H9 (cell line): ENCODE results near the gene ATP11B. TPM values are rescaled to one million over a fixed set of nuclear protein-coding genes. Genes with fewer than 3 reads are reported as not detected.

Experiments
- DNase-seq: peaks from one replicate; pipeline ENCODE4 v3.0.0-alpha.2; 2017
- H2AFZ ChIP-seq: one replicate; pipeline ENCODE4 v1.6.1; 2013; ENCODE audit warnings: mild to moderate bottlenecking, low read length, control low read depth, moderate library complexity
- H2AK5ac ChIP-seq: 2 replicates; pipeline ENCODE4 v1.6.1; 2013; ENCODE audit warnings: low read length, control low read depth, mixed read lengths; ENCODE audit not compliant: insufficient read length
- H2BK120ac ChIP-seq: one replicate; pipeline ENCODE4 v1.6.1; 2013; ENCODE audit warnings: low read depth, mild to moderate bottlenecking, low read length, control low read depth, inconsistent platforms; ENCODE audit not compliant: poor library complexity, severe bottlenecking
- H2BK12ac ChIP-seq: 2 replicates; pipeline ENCODE4 v1.6.1; 2013; ENCODE audit warnings: low read length, control low read depth, mixed read lengths, low read depth; ENCODE audit not compliant: insufficient read length
- H2BK15ac ChIP-seq: 2 replicates; pipeline ENCODE4 v1.6.1; 2013; ENCODE audit warnings: low read depth, low read length, control low read depth
- H2BK20ac ChIP-seq: one replicate; pipeline ENCODE4 v1.6.1; 2013; ENCODE audit warnings: low read depth, mild to moderate bottlenecking, low read length, control low read depth, inconsistent platforms; ENCODE audit not compliant: poor library complexity, severe bottlenecking
- H2BK5ac ChIP-seq: 2 replicates; pipeline ENCODE4 v1.6.1; 2013; ENCODE audit warnings: low read length, control low read depth, mixed read lengths; ENCODE audit not compliant: insufficient read length
- H3K14ac ChIP-seq: 2 replicates; pipeline ENCODE4 v1.6.1; 2013; ENCODE audit warnings: low read length, control low read depth; ENCODE audit not compliant: insufficient read depth
- H3K18ac ChIP-seq: 2 replicates; pipeline ENCODE4 v1.6.1; 2013; ENCODE audit warnings: low read depth, mild to moderate bottlenecking, mixed read lengths, low read length, control low read depth; ENCODE audit not compliant: insufficient read length
- H3K23ac ChIP-seq: 2 replicates; pipeline ENCODE4 v1.6.1; 2013; ENCODE audit warnings: low read length, control low read depth, mixed read lengths, low read depth; ENCODE audit not compliant: insufficient read length
- H3K23me2 ChIP-seq: 2 replicates; pipeline ENCODE4 v1.6.1; 2013; ENCODE audit warnings: low read depth, mild to moderate bottlenecking, mixed read lengths, low read length, control low read depth; ENCODE audit not compliant: insufficient read length, poor library complexity, severe bottlenecking
- H3K27ac ChIP-seq: 2 replicates; pipeline ENCODE4 v1.5.1; 2013; ENCODE audit warnings: low read length, control low read depth, mixed read lengths, low read depth; ENCODE audit not compliant: insufficient read length
- H3K27me3 ChIP-seq: 2 replicates; pipeline ENCODE4 v1.6.1; 2013; ENCODE audit warnings: low read length, control low read depth, inconsistent platforms; ENCODE audit not compliant: insufficient read depth
- H3K4ac ChIP-seq: 2 replicates; pipeline ENCODE4 v1.6.1; 2013; ENCODE audit warnings: low read depth, mild to moderate bottlenecking, control low read depth, inconsistent platforms, low read length, moderate library complexity
- H3K4me1 ChIP-seq: 2 replicates; pipeline ENCODE4 v1.6.1; 2013; ENCODE audit warnings: low read length, control low read depth, inconsistent platforms; ENCODE audit not compliant: insufficient read depth
- H3K4me2 ChIP-seq: 2 replicates; pipeline ENCODE4 v1.6.1; 2013; ENCODE audit warnings: low read length, control low read depth, mixed read lengths; ENCODE audit not compliant: insufficient read length, insufficient read depth
- H3K56ac ChIP-seq: 2 replicates; pipeline ENCODE4 v1.6.1; 2013; ENCODE audit warnings: low read depth, mild to moderate bottlenecking, mixed read lengths, low read length, control low read depth; ENCODE audit not compliant: insufficient read length
- H3K79me1 ChIP-seq: 2 replicates; pipeline ENCODE4 v1.6.1; 2013; ENCODE audit warnings: low read depth, mild to moderate bottlenecking, moderate library complexity, low read length, control low read depth, inconsistent platforms; ENCODE audit not compliant: insufficient read depth, poor library complexity, severe bottlenecking
- H3K79me2 ChIP-seq: 2 replicates; pipeline ENCODE4 v1.6.1; 2013; ENCODE audit warnings: low read length, control low read depth, inconsistent platforms; ENCODE audit not compliant: insufficient read depth
- H3K9ac ChIP-seq: 2 replicates; pipeline ENCODE4 v1.6.1; 2013; ENCODE audit warnings: low read length, control low read depth, mixed read lengths; ENCODE audit not compliant: insufficient read length; ENCODE audit errors: extremely low read depth
- H3K9me3 ChIP-seq: one replicate; pipeline ENCODE4 v1.6.1; 2013; ENCODE audit warnings: low read depth, low read length, inconsistent platforms; ENCODE audit not compliant: control insufficient read depth
- H3T11ph ChIP-seq: one replicate; pipeline ENCODE4 v1.6.1; 2013; ENCODE audit warnings: mild to moderate bottlenecking, low read length, control low read depth, inconsistent platforms
- H4K20me1 ChIP-seq: one replicate; pipeline ENCODE4 v1.6.1; 2013; ENCODE audit not compliant: control insufficient read depth, insufficient read length, insufficient read depth
- H4K5ac ChIP-seq: 2 replicates; pipeline ENCODE4 v1.6.1; 2013; ENCODE audit warnings: low read depth, mild to moderate bottlenecking, mixed read lengths, low read length, control low read depth; ENCODE audit not compliant: insufficient read length
- H4K8ac ChIP-seq: replicated peaks from 2 replicates; pipeline ENCODE4 v1.6.1; 2013; ENCODE audit warnings: low read length, control low read depth, mixed read lengths, low read depth; ENCODE audit not compliant: insufficient read length
- H4K91ac ChIP-seq: 2 replicates; pipeline ENCODE4 v1.6.1; 2013; ENCODE audit warnings: low read depth, mild to moderate bottlenecking, moderate library complexity, mixed read lengths, low read length, control low read depth; ENCODE audit not compliant: insufficient read length
- H3K27ac Mint-ChIP-seq, 3 experiments: 2 replicates in 2 of 3; 3 replicates in 1 of 3; pipeline ENCODE4 v1.8.0; 2020 to 2021; ENCODE audit warnings: mixed read lengths in 3 of 3, mild to moderate bottlenecking in 1 of 3, moderate library complexity in 1 of 3
- H3K27me3 Mint-ChIP-seq: 2 replicates; pipeline ENCODE4 v1.8.0; 2021; ENCODE audit warnings: low read depth, mild to moderate bottlenecking, moderate library complexity, mixed read lengths
- H3K36me3 Mint-ChIP-seq, 3 experiments: 2 replicates in 2 of 3; 3 replicates in 1 of 3; pipeline ENCODE4 v1.8.0; 2020 to 2021; ENCODE audit warnings: low read depth in 3 of 3, mixed read lengths in 3 of 3; ENCODE audit not compliant: insufficient read depth in 1 of 3
- H3K4me1 Mint-ChIP-seq, 2 experiments: 2 replicates each; pipeline ENCODE4 v1.8.0; 2020; ENCODE audit warnings: mixed read lengths in 2 of 2
- H3K4me3 Mint-ChIP-seq, 2 experiments: 2 replicates in 1 of 2; 3 replicates in 1 of 2; pipeline ENCODE4 v1.8.0; 2020 to 2021; ENCODE audit warnings: mild to moderate bottlenecking in 2 of 2, mixed read lengths in 2 of 2, moderate library complexity in 1 of 2
- H3K9me3 Mint-ChIP-seq, 2 experiments: 2 replicates in 1 of 2; 3 replicates in 1 of 2; pipeline ENCODE4 v1.8.0; 2020; ENCODE audit warnings: mild to moderate bottlenecking in 2 of 2, mixed read lengths in 2 of 2, moderate library complexity in 1 of 2
- CTCF ChIP-seq: fragments of 200-600 bp; sonication (generic); conservative IDR thresholded peaks from 3 replicates; pipeline ENCODE4 v1.8.0; 2021; ENCODE audit warnings: antibody characterized with exemption, mild to moderate bottlenecking
- WGBS: extraction: QIAGEN DNeasy Blood & Tissue Kit; methylation state at CpG from one replicate; pipeline ENCODE4 v1.1.7; 2013; ENCODE audit warnings: missing lambda C conversion rate, low lambda C conversion rate, mixed read lengths; ENCODE audit not compliant: insufficient read length; ENCODE audit errors: extremely low coverage; 5-methylcytosine and 5-hydroxymethylcytosine counted together
- total RNA-seq: library from RNA; stranded (reverse); gene quantifications from 2 replicates; pipeline ENCODE4 v1.2.1, GENCODE V29; 2021

ATP11B gene
- total RNA-seq, 1 experiment from 2014 or later = 30.0 TPM

GRCh38 chr3:182896553-182896952, 103.2 kb downstream of the ATP11B start:
- no peak for TF ChIP-seq CTCF
- Histone ChIP-seq H2BK5ac (no peak overlapping the region), H4K8ac (no peak overlapping the region), H2BK120ac (no peak overlapping the region), H2BK12ac (no peak overlapping the region), H3K23me2 (no peaks in the 10 kb centered on the region), H2BK20ac (no peak overlapping the region), H3K56ac (no peak overlapping the region), H3K9ac (no peak overlapping the region), H3K4me2 (no peak overlapping the region), H4K20me1 (no peaks in the 10 kb centered on the region), H4K5ac (no peak overlapping the region), H3K27ac (no peak overlapping the region), H3K18ac (no peak overlapping the region), H3K9me3 (no peaks in the 10 kb centered on the region), H3K14ac (no peak overlapping the region), H3K23ac (no peak overlapping the region), H2BK15ac (no peak overlapping the region), H2AFZ (no peak overlapping the region), H2AK5ac (no peak overlapping the region), H3K27me3 (no peaks in the 10 kb centered on the region), H3K79me2 (no peaks in the 10 kb centered on the region), H3T11ph (no peak overlapping the region), H3K4me1 (no peaks in the 10 kb centered on the region), H3K79me1 (no peaks in the 10 kb centered on the region), H4K91ac (no peak overlapping the region), H3K4ac (no peak overlapping the region)
- Mint-ChIP-seq H3K4me3 (no peak overlapping the region), H3K36me3 (no peaks in the 10 kb centered on the region), H3K27ac (no peak overlapping the region), H3K27me3 (no peaks in the 10 kb centered on the region), H3K4me1 (no peaks in the 10 kb centered on the region), H3K9me3 (no peaks in the 10 kb centered on the region)
- no peak for DNase-seq
- WGBS = no CpG with 5 or more reads among the region's 2 CpGs
